Gastrocnemius medialis (tissue), 4 donors: Measurements from ENCODE around the gene FLNC. TPM values are rescaled to one million over a fixed set of nuclear protein-coding genes. Genes with fewer than 3 reads are reported as not detected.

Source experiments
- ATAC-seq, 2 donors: fragments of 150-250 bp; one replicate each; pipeline ENCODE4 v1.9.1; 2016
- DNase-seq, 2 donors: peaks; one replicate each; pipeline ENCODE4 v3.0.0-alpha.2; 2019
- H3K27ac ChIP-seq, 4 donors: fragments of 200-600 bp; sonication (generic); 1 replicate in 1 of 4; 2 replicates in 3 of 4; pipeline ENCODE4 v1.5.1; 2016 to 2018; ENCODE audit warnings: mild to moderate bottlenecking in 2 of 4, moderate library complexity in 1 of 4
- H3K27me3 ChIP-seq, 3 donors: fragments of 200-600 bp; sonication (generic) in 2 of 3; 1 replicate in 1 of 3; 2 replicates in 2 of 3; pipeline versions ENCODE4 v1.5.1 to v1.6.0; 2016 to 2019; ENCODE audit warnings: mild to moderate bottlenecking in 1 of 3, moderate library complexity in 1 of 3
- H3K36me3 ChIP-seq, 2 donors: fragments of 200-600 bp; sonication (generic) in 1 of 2; one replicate each; pipeline ENCODE4 v1.5.1; 2017 to 2018
- H3K4me1 ChIP-seq, 2 donors: fragments of 200-600 bp; sonication (generic) in 1 of 2; one replicate each; pipeline ENCODE4 v1.5.1; 2016 to 2017; ENCODE audit warnings: mild to moderate bottlenecking in 2 of 2
- H3K4me3 ChIP-seq, 4 donors: fragments of 200-600 bp; sonication (generic) in 3 of 4; 1 replicate in 1 of 4; 2 replicates in 3 of 4; pipeline ENCODE4 v1.5.1; 2016 to 2019; ENCODE audit warnings: mild to moderate bottlenecking in 2 of 4
- H3K9me3 ChIP-seq, 3 donors: fragments of 200-600 bp; sonication (generic) in 2 of 3; 1 replicate in 1 of 3; 2 replicates in 2 of 3; pipeline ENCODE4 v1.5.1; 2016 to 2019
- CTCF ChIP-seq, 5 experiments: fragments of 450-650 bp in 3 of 5; fragments of 200-600 bp in 2 of 5; sonication (generic) in 2 of 5; IDR thresholded peaks in 4 of 5; conservative IDR thresholded peaks in 1 of 5; 1 replicate in 4 of 5; 2 replicates in 1 of 5; pipeline ENCODE4 v1.5.1; 2016 to 2019; ENCODE audit warnings: antibody characterized with exemption in 5 of 5, mild to moderate bottlenecking in 3 of 5, moderate library complexity in 3 of 5
- POLR2A ChIP-seq, 2 donors: fragments of 450-650 bp; IDR thresholded peaks; one replicate each; pipeline ENCODE4 v1.6.1; 2017; ENCODE audit warnings: antibody characterized with exemption in 2 of 2, mild to moderate bottlenecking in 2 of 2, moderate library complexity in 2 of 2
- in situ Hi-C, 4 donors: fragments of 200-750 bp; cut with MboI; loops; one replicate each; pipeline versions ENCODE4 v1.15.0 to v1.8.0; 2017; ENCODE audit warnings: low sequenced_read_pairs in 4 of 4
- intact Hi-C: fragments of 100-400 bp; cut with DNase I; formaldehyde crosslinking; loops from one replicate; pipeline ENCODE4 v1.15.1; 2023; ENCODE audit warnings: low total_unique reads
- total RNA-seq, 4 donors: library from RNA; depleted of rRNA; stranded (reverse); fragments of >200 nt; gene quantifications; one replicate each; pipeline versions ENCODE4 v1.1.0 to v1.2.3, GENCODE V29; 2016

The FLNC gene
- total RNA-seq, 4 donors from 2014 or later = 1,071 to 4,398 (median 2,381) TPM

- no peak for DNase-seq
- TF ChIP-seq CTCF (IDR thresholded peaks at IDR 0.05 in 4 of 5, conservative IDR thresholded peaks at IDR 0.05 in 1 of 5) = no peak
- no peak for TF ChIP-seq POLR2A (IDR thresholded peaks at IDR 0.05)
- in situ Hi-C loops = loop anchor here (10.0 to 25.0 kb wide), 5 partner anchors 83 to 415 kb away; partner anchors contain the start of genes CCDC136 (in 2 of the 4), HILPDA (in 2 of the 4) and OPN1SW (in 1 of the 4)
- no peak for ATAC-seq
- Histone ChIP-seq H3K27ac (no peak overlapping the region), H3K4me3 (no peak overlapping the region), H3K4me1 (peaks cover 0 to 12% of the 10 kb centered on the region in 2 donors), H3K9me3 (no peaks in the 10 kb centered on the region), H3K36me3 (no peaks in the 10 kb centered on the region), H3K27me3 (no peaks in the 10 kb centered on the region)
- intact Hi-C loops = no loop called here
These were observed 47.5 kb downstream of the FLNC start for GRCh38 chr7:128877756-128878120.

- Histone ChIP-seq H3K9me3 (no peaks in the 10 kb centered on the region), H3K36me3 (no peaks in the 10 kb centered on the region), H3K27ac (no peak overlapping the region), H3K4me3 (no peak overlapping the region), H3K4me1 (peaks cover 0 to 12% of the 10 kb centered on the region in 2 donors), H3K27me3 (no peaks in the 10 kb centered on the region)
- in situ Hi-C loops = loop anchor here (10.0 to 25.0 kb wide), 5 partner anchors 84 to 416 kb away; partner anchors contain the start of genes CCDC136 (in 2 of the 4), HILPDA (in 2 of the 4) and OPN1SW (in 1 of the 4)
- intact Hi-C loops = no loop called here
- DNase-seq (peak in 1 of 2 donors; percentile 24), ATAC-seq (no peak)
- TF ChIP-seq CTCF (IDR thresholded peaks at IDR 0.05 in 4 of 5, conservative IDR thresholded peaks at IDR 0.05 in 1 of 5) (no peak), POLR2A (IDR thresholded peaks at IDR 0.05) (no peak)
These were observed 48.3 kb downstream of the FLNC start for GRCh38 chr7:128878226-128879105.

GRCh38 chr7:128879461-128879938, 49.3 kb downstream of the FLNC start:
- ATAC-seq (no peak), DNase-seq (peak in 1 of 2 donors; percentile 23)
- TF ChIP-seq CTCF (IDR thresholded peaks at IDR 0.05 in 4 of 5, conservative IDR thresholded peaks at IDR 0.05 in 1 of 5) = no peak
- peaks cover 0 to 10% of the 10 kb centered on the region in 2 donors for H3K4me1 ChIP-seq
- in situ Hi-C loops (loop anchor here (10.0 to 25.0 kb wide), 5 partner anchors 85 to 417 kb away; partner anchors contain the start of genes CCDC136 (in 2 of the 4), HILPDA (in 2 of the 4) and OPN1SW (in 1 of the 4)), intact Hi-C loops (no loop called here)
- H3K4me3 ChIP-seq = no peak overlapping the region
- H3K27ac ChIP-seq = no peak overlapping the region
- H3K27me3 ChIP-seq = no peaks in the 10 kb centered on the region
- H3K36me3 ChIP-seq = no peaks in the 10 kb centered on the region
- H3K9me3 ChIP-seq = no peaks in the 10 kb centered on the region

- Histone ChIP-seq H3K27me3 (no peaks in the 10 kb centered on the region), H3K27ac (no peak overlapping the region), H3K4me3 (no peak overlapping the region), H3K36me3 (no peaks in the 10 kb centered on the region), H3K4me1 (peaks cover 0 to 5% of the 10 kb centered on the region in 2 donors), H3K9me3 (no peaks in the 10 kb centered on the region)
- intact Hi-C loops (loop anchor here (1.0 to 10.0 kb wide), 4 partner anchors 86 to 355 kb away; partner anchors contain the start of gene CALU), in situ Hi-C loops (loop anchor here (10.0 to 25.0 kb wide), 6 partner anchors 85 to 418 kb away; partner anchors contain the start of genes CCDC136 (in 3 of the 4), HILPDA (in 2 of the 4) and OPN1SW (in 1 of the 4))
- DNase-seq (peak in 1 of 2 donors; percentile 75), ATAC-seq (peak; percentile 74 to 77)
- TF ChIP-seq CTCF (IDR thresholded peaks at IDR 0.05 in 4 of 5, conservative IDR thresholded peaks at IDR 0.05 in 1 of 5) (peak; percentile 83 to 96 (median 86)), POLR2A (IDR thresholded peaks at IDR 0.05) (no peak)
These were observed 49.9 kb downstream of the FLNC start for GRCh38 chr7:128879939-128880746.
